GM20000 (cell line): Measurements from ENCODE around the gene GDF15.

Experiments
- DNase-seq: peaks from one replicate; pipeline ENCODE4 v3.0.0; 2012; ENCODE audit warnings: low spot score
- CTCF ChIP-seq: IDR thresholded peaks from 2 replicates; pipeline ENCODE4 v1.5.1; 2012; ENCODE audit warnings: mild to moderate bottlenecking, control low read depth; ENCODE audit errors: extremely low read depth, missing control alignments

Gene GDF15

GRCh38 chr19:18436671-18437490 is 50.9 kb downstream of the GDF15 start:
- TF ChIP-seq CTCF = no peak
- peak; percentile 97 for DNase-seq

GRCh38 chr19:18437491-18438330 is 51.8 kb downstream of the GDF15 start, which contains the start of gene ISYNA1:
TSS of gene ISYNA1 (minus strand) at chr19:18438133. CDS start at chr19:18437979, 154 bp downstream.
- no peak for TF ChIP-seq CTCF
- DNase-seq = peak; percentile 85

- no peak for DNase-seq
- no peak for TF ChIP-seq CTCF
Observed at GRCh38 chr19:18438331-18439024, 52.5 kb downstream of the GDF15 start.
